GM23338 (cell line): Measurements from ENCODE around the gene SLC13A4. TPM values are rescaled to one million over a fixed set of nuclear protein-coding genes. Genes with fewer than 3 reads are reported as not detected.
A peak's percentile ranks its signal among the peaks of the same experiment; 100 is the strongest.

Experiments
- ATAC-seq: fragments of 200-7000 bp; cut with Tn5 transposase; 3 replicates; pipeline ENCODE4 v1.9.1; 2020
- DNase-seq: peaks from one replicate; pipeline ENCODE4 v3.0.0-alpha.2; 2015; ENCODE audit warnings: low spot score
- H2AFZ ChIP-seq: fragments of 200-600 bp; sonication (generic); 2 replicates; pipeline ENCODE4 v1.8.0; 2016; ENCODE audit warnings: antibody characterized with exemption, mild to moderate bottlenecking, moderate library complexity
- H3F3A ChIP-seq: fragments of 200-600 bp; sonication (generic); replicated peaks from 2 replicates; pipeline ENCODE4 v1.8.0; 2017; ENCODE audit warnings: antibody characterized with exemption, mixed run types, low read depth
- H3K27ac ChIP-seq: fragments of 200-600 bp; sonication (generic); 2 replicates; pipeline ENCODE4 v1.6.1; 2016; ENCODE audit warnings: low read depth
- H3K27me3 ChIP-seq: fragments of 200-600 bp; sonication (generic); 2 replicates; pipeline ENCODE4 v1.8.0; 2016; ENCODE audit warnings: mild to moderate bottlenecking, mixed run types, moderate library complexity; ENCODE audit not compliant: insufficient read depth
- H3K36me3 ChIP-seq: fragments of 200-600 bp; sonication (generic); 2 replicates; pipeline ENCODE4 v1.8.0; 2016; ENCODE audit warnings: mild to moderate bottlenecking; ENCODE audit not compliant: insufficient read depth
- H3K4me1 ChIP-seq: fragments of 200-600 bp; sonication (generic); 2 replicates; pipeline ENCODE4 v1.8.0; 2016; ENCODE audit warnings: mild to moderate bottlenecking, moderate library complexity; ENCODE audit not compliant: insufficient read depth
- H3K4me2 ChIP-seq: fragments of 200-600 bp; sonication (generic); 2 replicates; pipeline ENCODE4 v1.7.1; 2017; ENCODE audit warnings: mixed run types
- H3K4me3 ChIP-seq: fragments of 200-600 bp; sonication (generic); 2 replicates; pipeline ENCODE4 v1.6.1; 2016; ENCODE audit warnings: mixed run types
- H3K79me2 ChIP-seq: fragments of 200-600 bp; sonication (generic); replicated peaks from 2 replicates; pipeline ENCODE4 v1.8.0; 2017; ENCODE audit warnings: mild to moderate bottlenecking; ENCODE audit not compliant: insufficient read depth
- H3K9me2 ChIP-seq: fragments of 200-600 bp; sonication (generic); 2 replicates; pipeline ENCODE4 v1.8.0; 2017; ENCODE audit not compliant: insufficient read depth
- H4K20me1 ChIP-seq: fragments of 200-600 bp; sonication (generic); replicated peaks from 2 replicates; pipeline ENCODE4 v1.8.0; 2017; ENCODE audit warnings: mild to moderate bottlenecking; ENCODE audit not compliant: insufficient read depth
- H3K27ac Mint-ChIP-seq: 2 replicates; pipeline ENCODE4 v1.8.0; 2020; ENCODE audit warnings: inconsistent platforms, mild to moderate bottlenecking, moderate library complexity, mixed read lengths
- H3K27me3 Mint-ChIP-seq: 3 replicates; pipeline ENCODE4 v1.8.0; 2022; ENCODE audit warnings: low read depth, mild to moderate bottlenecking, moderate library complexity, mixed read lengths, inconsistent platforms; ENCODE audit not compliant: insufficient read depth, poor library complexity
- H3K36me3 Mint-ChIP-seq: 3 replicates; pipeline ENCODE4 v1.8.0; 2021; ENCODE audit warnings: low read depth, mild to moderate bottlenecking, inconsistent platforms, moderate library complexity, mixed read lengths
- H3K4me1 Mint-ChIP-seq: 3 replicates; pipeline ENCODE4 v1.8.0; 2020; ENCODE audit warnings: mild to moderate bottlenecking, inconsistent platforms, mixed read lengths
- H3K4me3 Mint-ChIP-seq: 3 replicates; pipeline ENCODE4 v1.8.0; 2021; ENCODE audit warnings: moderate library complexity, mild to moderate bottlenecking, inconsistent platforms, mixed read lengths
- H3K9me3 Mint-ChIP-seq: 3 replicates; pipeline ENCODE4 v1.8.0; 2020; ENCODE audit warnings: moderate library complexity, mild to moderate bottlenecking, inconsistent platforms, mixed read lengths
- CREB1 ChIP-seq: fragments of 250-450 bp; sonication (Bioruptor Pico); IDR thresholded peaks from 2 replicates; pipeline ENCODE4 v1.5.0; 2020; ENCODE audit warnings: low read depth, mild to moderate bottlenecking, moderate library complexity
- CTCF ChIP-seq, 2 experiments: fragments of 200-600 bp in 1 of 2; sonication (generic) in 1 of 2; conservative IDR thresholded peaks; 2 replicates each; pipeline versions ENCODE4 v1.5.1 to v1.6.1; 2016 to 2017; ENCODE audit warnings: antibody characterized with exemption in 2 of 2, low read depth in 2 of 2, mild to moderate bottlenecking in 2 of 2, moderate library complexity in 1 of 2
- ETS1 ChIP-seq: IDR thresholded peaks from 2 replicates; pipeline ENCODE4 v1.6.1; 2016; ENCODE audit warnings: antibody characterized with exemption
- EZH2 ChIP-seq: fragments of 200-600 bp; sonication (generic); IDR thresholded peaks from one replicate; pipeline ENCODE4 v1.8.0; 2017; ENCODE audit warnings: antibody characterized with exemption, mild to moderate bottlenecking, low read depth; ENCODE audit not compliant: unreplicated experiment
- EZH2phosphoT487 ChIP-seq: fragments of 200-600 bp; sonication (generic); IDR thresholded peaks from one replicate; pipeline ENCODE4 v1.8.1; 2018; ENCODE audit warnings: antibody characterized with exemption; ENCODE audit not compliant: unreplicated experiment
- JUNB ChIP-seq: IDR thresholded peaks from one replicate; pipeline ENCODE4 v1.6.1; 2016; ENCODE audit warnings: antibody characterized with exemption; ENCODE audit not compliant: unreplicated experiment
- NANOG ChIP-seq: IDR thresholded peaks from 2 replicates; pipeline ENCODE4 v1.6.1; 2016; ENCODE audit warnings: antibody characterized with exemption, borderline replicate concordance
- POLR2AphosphoS5 ChIP-seq: IDR thresholded peaks from 2 replicates; pipeline ENCODE4 v1.6.1; 2016; ENCODE audit warnings: antibody characterized with exemption, low read depth
- REST ChIP-seq: IDR thresholded peaks from one replicate; pipeline ENCODE4 v1.6.1; 2018; ENCODE audit warnings: antibody characterized with exemption; ENCODE audit not compliant: unreplicated experiment
- STAT1 ChIP-seq: IDR thresholded peaks from one replicate; pipeline ENCODE4 v1.6.1; 2016; ENCODE audit warnings: antibody characterized with exemption; ENCODE audit not compliant: unreplicated experiment
- ZNF331 ChIP-seq: fragments of 250-450 bp; sonication (Bioruptor Pico); IDR thresholded peaks from 2 replicates; pipeline ENCODE4 v1.5.0; 2020; ENCODE audit warnings: low read depth, mild to moderate bottlenecking, moderate library complexity
- polyA plus RNA-seq: library from polyadenylated mRNA; unstranded; fragments of >200 nt; fragmentation: Nextera tagmentation; extraction: Ambion mirVana; gene quantifications from 2 replicates; pipeline ENCODE4 v1.2.1, GENCODE V29; 2016
- total RNA-seq: library from RNA; depleted of rRNA; stranded (reverse); fragments of >200 nt; shearing (Covaris generic); gene quantifications from 2 replicates; pipeline ENCODE4 v1.2.3, GENCODE V29; 2014

The SLC13A4 gene
- total and polyA plus RNA-seq, 2 experiments from 2014 or later, result 1.7 to 2.3 TPM

- TF ChIP-seq EZH2phosphoT487 (no peak), EZH2 (no peak), CREB1 (no peak), POLR2AphosphoS5 (no peak), ZNF331 (CRISPR knock-in tag) (no peak), CTCF (conservative IDR thresholded peaks at IDR 0.05; ENCODE audit: low read depth in 2 of 2) (no peak), REST (no peak)
Measured at GRCh38 chr7:135661311-135662122, 66.5 kb downstream of the SLC13A4 start (continued).

GRCh38 chr7:135659159-135659846 is 68.7 kb downstream of the SLC13A4 start:
- no peaks in the 10 kb centered on the region for H4K20me1 ChIP-seq
- no peaks in the 10 kb centered on the region for H3K9me2 ChIP-seq
- Mint-ChIP-seq H3K9me3 (no peaks in the 10 kb centered on the region; the same call in 2 of the 3 replicates), H3K36me3 (0 out of 3 replicates have a peak, but pooled peaks cover 2% of the 10 kb centered on the region), H3K27me3 (peaks cover 2% of the 10 kb centered on the region), H3K27ac (no peak overlapping the region), H3K4me1 (peaks cover 13% of the 10 kb centered on the region; the same call in 2 of the 3 replicates), H3K4me3 (no peak overlapping the region)
- H3K27me3 ChIP-seq, result no peaks in the 10 kb centered on the region
- DNase-seq, result no peak
- peak overlapping the region; percentile 65; the same call in 1 of the 2 replicates for H2AFZ ChIP-seq
- no peak for ATAC-seq
- peaks cover 14% of the 10 kb centered on the region for H3K4me1 ChIP-seq
- no peak overlapping the region for H3K4me3 ChIP-seq
- peaks cover 5% of the 10 kb centered on the region; the same call in 1 of the 2 replicates for H3F3A ChIP-seq
- no peak overlapping the region for H3K4me2 ChIP-seq
- H3K36me3 ChIP-seq, result no peaks in the 10 kb centered on the region
- H3K27ac ChIP-seq, result no peak overlapping the region
- peaks cover 19% of the 10 kb centered on the region for H3K79me2 ChIP-seq
- no peak for TF ChIP-seq NANOG
- no peak for TF ChIP-seq JUNB
- no peak for TF ChIP-seq ETS1
- TF ChIP-seq REST, result no peak
- TF ChIP-seq STAT1, result no peak
- TF ChIP-seq ZNF331 (CRISPR knock-in tag), result no peak
- no peak for TF ChIP-seq CTCF (conservative IDR thresholded peaks at IDR 0.05; ENCODE audit: low read depth in 2 of 2)
- no peak for TF ChIP-seq EZH2
- no peak for TF ChIP-seq EZH2phosphoT487
